Left renal pelvis (tissue), 4 donors: ENCODE measurements around the gene RAB26. TPM values are rescaled to one million over a fixed set of nuclear protein-coding genes. Genes with fewer than 3 reads are reported as not detected.
A peak's percentile ranks its signal among the peaks of the same experiment; 100 is the strongest.
"Not testable (repeated sequence)": the region's sequence is repeated elsewhere in the genome, so short reads cannot be mapped to it uniquely, and the experiment has no call there.

ENCODE experiments used
- DNase-seq, 4 donors: peaks; one replicate each; pipeline ENCODE4 v3.0.0-alpha.2; 2013; ENCODE audit warnings: low read depth in 4 of 4, low spot score in 3 of 4
- polyA plus RNA-seq, 4 donors: library from polyadenylated mRNA; unstranded; fragments of 120-200 nt; gene quantifications; one replicate each; pipeline ENCODE4 v1.2.1, GENCODE V29; 2013; ENCODE audit not compliant: insufficient read length in 4 of 4

RAB26 gene
- 1 to 10 TPM; 1.9 to 4.0 (median 2.4) TPM for polyA plus RNA-seq

GRCh38 chr16:2147981-2148671, at the start of gene RAB26:
Gene RAB26, plus strand, starts transcription at chr16:2148625. Its CDS starts 159 bp downstream, at chr16:2148784.
- peak in 1 of 4 donors; percentile 47 for DNase-seq

GRCh38 chr16:2101581-2101980, 46.8 kb upstream of the RAB26 start:
- not testable (repeated sequence) for DNase-seq

- no peak for DNase-seq
Observed at GRCh38 chr16:2102471-2102870, 46.0 kb upstream of the RAB26 start.

GRCh38 chr16:2104464-2104863, 44.0 kb upstream of the RAB26 start:
- not testable (repeated sequence) for DNase-seq

- not testable (repeated sequence) for DNase-seq
Observed at GRCh38 chr16:2105291-2105690, 43.1 kb upstream of the RAB26 start.

- not testable (repeated sequence) for DNase-seq
Observed at GRCh38 chr16:2105769-2106168, 42.7 kb upstream of the RAB26 start.

GRCh38 chr16:2106211-2106610, 42.2 kb upstream of the RAB26 start:
- DNase-seq = not testable (repeated sequence)

- not testable (repeated sequence) for DNase-seq
Observed at GRCh38 chr16:2107121-2107790, 41.2 kb upstream of the RAB26 start.

- not testable (repeated sequence) for DNase-seq
Observed at GRCh38 chr16:2107791-2108125, 40.7 kb upstream of the RAB26 start.

GRCh38 chr16:2108446-2109270, 39.8 kb upstream of the RAB26 start:
- DNase-seq = not testable (repeated sequence)

- DNase-seq = not testable (repeated sequence)
Observed at GRCh38 chr16:2109271-2109580, 39.2 kb upstream of the RAB26 start.

GRCh38 chr16:2109872-2110271, 38.6 kb upstream of the RAB26 start:
- DNase-seq = not testable (repeated sequence)

- DNase-seq = not testable (repeated sequence)
Observed at GRCh38 chr16:2110332-2111008, 38.0 kb upstream of the RAB26 start.

- not testable (repeated sequence) for DNase-seq
Observed at GRCh38 chr16:2111009-2111353, 37.4 kb upstream of the RAB26 start.

GRCh38 chr16:2111412-2112335, 36.8 kb upstream of the RAB26 start:
- DNase-seq = not testable (repeated sequence)

GRCh38 chr16:2112539-2113106, 35.8 kb upstream of the RAB26 start:
- not testable (repeated sequence) for DNase-seq

- not testable (repeated sequence) for DNase-seq
Observed at GRCh38 chr16:2114225-2114624, 34.2 kb upstream of the RAB26 start.

- not testable (repeated sequence) for DNase-seq
Observed at GRCh38 chr16:2114885-2115590, 33.4 kb upstream of the RAB26 start.

- no peak for DNase-seq
Observed at GRCh38 chr16:2115591-2115973, 32.8 kb upstream of the RAB26 start.
